Esophagus squamous epithelium (tissue), 5 donors: ENCODE measurements around the gene TRPV3. TPM values are rescaled to one million over a fixed set of nuclear protein-coding genes. Genes with fewer than 3 reads are reported as not detected.

Source experiments
- DNase-seq: peaks from one replicate; lab custom pipeline; 2025; lab: John Stamatoyannopoulos, UW
- H3K27ac ChIP-seq, 4 donors: fragments of 200-600 bp; sonication (generic); one replicate each; pipeline ENCODE4 v1.5.1; 2016 to 2019; ENCODE audit warnings: mild to moderate bottlenecking in 1 of 4
- H3K27me3 ChIP-seq, 4 donors: fragments of 200-600 bp; sonication (generic); 1 replicate in 3 of 4; 2 replicates in 1 of 4; pipeline versions ENCODE4 v1.5.1 to v1.6.0; 2017 to 2021; ENCODE audit warnings: antibody characterized with exemption in 1 of 4
- H3K36me3 ChIP-seq, 3 donors: fragments of 200-600 bp; sonication (generic); one replicate each; pipeline ENCODE4 v1.5.1; 2016 to 2019
- H3K4me1 ChIP-seq, 3 donors: fragments of 200-600 bp; sonication (generic); one replicate each; pipeline ENCODE4 v1.5.1; 2017 to 2019
- H3K4me3 ChIP-seq, 4 donors: fragments of 200-600 bp; sonication (generic); 1 replicate in 3 of 4; 2 replicates in 1 of 4; pipeline ENCODE4 v1.5.1; 2016 to 2019; ENCODE audit warnings: mild to moderate bottlenecking in 2 of 4, moderate library complexity in 1 of 4
- H3K9me3 ChIP-seq, 3 donors: fragments of 200-600 bp; sonication (generic); one replicate each; pipeline ENCODE4 v1.5.1; 2016 to 2019
- CTCF ChIP-seq, 6 experiments: fragments of 450-650 bp in 4 of 6; fragments of 200-600 bp in 2 of 6; sonication (generic) in 2 of 6; IDR thresholded peaks; one replicate each; pipeline ENCODE4 v1.5.1; 2016 to 2019; ENCODE audit warnings: antibody characterized with exemption in 6 of 6, mild to moderate bottlenecking in 4 of 6, moderate library complexity in 4 of 6
- POLR2A ChIP-seq, 4 donors: fragments of 450-650 bp; IDR thresholded peaks; one replicate each; pipeline ENCODE4 v1.6.1; 2017; ENCODE audit warnings: antibody characterized with exemption in 4 of 4, mild to moderate bottlenecking in 4 of 4, moderate library complexity in 3 of 4
- WGBS, 2 donors: methylation state at CpG; one replicate each; pipeline ENCODE4 v1.1.5; 2018; 5-methylcytosine and 5-hydroxymethylcytosine counted together
- intact Hi-C: fragments of 100-400 bp; cut with DNase I; formaldehyde crosslinking; loops from one replicate; pipeline ENCODE4 v1.15.0; 2022
- total RNA-seq, 4 donors: library from RNA; depleted of rRNA; stranded (reverse); fragments of >200 nt; gene quantifications; one replicate each; pipeline ENCODE4 v1.1.0, GENCODE V29; 2016
- donor health status: DM: yes; HTN: yes; CAD: no.

The TRPV3 gene
- total RNA-seq, 4 donors from 2014 or later = 0.76 to 1.8 (median 0.99) TPM; not detected in 1

DNA sequence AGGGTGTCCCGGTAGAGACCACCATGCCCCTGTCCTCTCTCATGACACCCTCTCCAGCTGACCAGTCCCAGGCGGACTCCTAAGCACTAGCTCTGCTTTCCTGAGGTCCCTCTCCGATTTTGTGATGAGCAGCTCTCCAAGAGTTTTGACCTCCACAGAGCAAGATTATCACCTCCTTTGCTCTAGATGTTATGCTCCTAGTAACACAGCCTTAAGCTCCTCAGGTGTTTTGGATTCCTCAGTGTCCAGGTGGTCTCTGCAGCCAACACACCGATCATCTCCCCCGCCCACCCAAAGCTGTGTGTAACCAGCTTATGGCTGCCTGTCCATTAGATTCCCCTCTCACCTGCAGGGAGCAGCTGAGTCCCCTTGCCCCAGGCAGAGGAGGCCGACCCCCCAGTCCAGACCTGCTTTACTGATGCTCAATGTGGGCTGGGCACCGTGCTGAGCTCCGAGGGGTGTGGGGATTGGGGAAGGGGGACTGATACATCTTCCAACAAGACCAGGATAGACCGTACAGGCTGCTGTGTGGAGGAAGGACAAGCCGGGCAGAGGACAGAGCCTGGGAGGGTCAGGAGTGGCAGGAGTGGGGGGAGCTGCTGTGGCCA lies 2.3 kb downstream of the TRPV3 start:
- H3K9me3 ChIP-seq = no peaks in the 10 kb centered on the region
- peaks cover 0 to 45% (median 0%) of the 10 kb centered on the region in 4 donors for H3K27me3 ChIP-seq
- no peak for TF ChIP-seq CTCF (IDR thresholded peaks at IDR 0.05)
- no peak for TF ChIP-seq POLR2A (IDR thresholded peaks at IDR 0.05)
- peaks cover 18 to 29% (median 22%) of the 10 kb centered on the region in 3 donors for H3K4me1 ChIP-seq
- H3K4me3 ChIP-seq = no peak overlapping the region
- no peak overlapping the region for H3K27ac ChIP-seq
- intact Hi-C loops = no loop called here
- no peaks in the 10 kb centered on the region for H3K36me3 ChIP-seq
- 88 to 93% methylated on average over 5 to 7 of the region's 10 CpGs for WGBS, 2 donors
- DNase-seq = no peak

- TF ChIP-seq POLR2A (IDR thresholded peaks at IDR 0.05) (no peak), CTCF (IDR thresholded peaks at IDR 0.05) (no peak)
Observed at GRCh38 chr17:3554440-3554839, 3.2 kb downstream of the TRPV3 start.

GRCh38 chr17:3553419-3554401 lies 3.9 kb downstream of the TRPV3 start:
- peaks cover 13 to 21% (median 16%) of the 10 kb centered on the region in 3 donors for H3K4me1 ChIP-seq
- H3K4me3 ChIP-seq = no peak overlapping the region
- TF ChIP-seq POLR2A (IDR thresholded peaks at IDR 0.05) = no peak
- no peak for TF ChIP-seq CTCF (IDR thresholded peaks at IDR 0.05)
- H3K36me3 ChIP-seq = no peaks in the 10 kb centered on the region
- WGBS, 2 donors = 91% methylated on average over 16 to 18 of the region's 21 CpGs
- intact Hi-C loops = no loop called here
- no peaks in the 10 kb centered on the region for H3K9me3 ChIP-seq
- no peak for DNase-seq
- H3K27me3 ChIP-seq = peaks cover 0 to 40% (median 0%) of the 10 kb centered on the region in 4 donors
- no peak overlapping the region for H3K27ac ChIP-seq

More at GRCh38 chr17:3554440-3554839, 3.2 kb downstream of the TRPV3 start:
- intact Hi-C loops = no loop called here
- H3K9me3 ChIP-seq = no peaks in the 10 kb centered on the region
- DNase-seq = no peak
- H3K4me3 ChIP-seq = no peak overlapping the region
- no peak overlapping the region for H3K27ac ChIP-seq
- WGBS, 2 donors = 92 to 93% methylated on average over 7 to 11 of the region's 13 CpGs
- H3K4me1 ChIP-seq = peaks cover 18 to 29% (median 22%) of the 10 kb centered on the region in 3 donors
- peaks cover 0 to 45% (median 0%) of the 10 kb centered on the region in 4 donors for H3K27me3 ChIP-seq
- no peaks in the 10 kb centered on the region for H3K36me3 ChIP-seq

GRCh38 chr17:3552916-3553315 lies 4.7 kb downstream of the TRPV3 start:
- H3K9me3 ChIP-seq = no peaks in the 10 kb centered on the region
- WGBS, 2 donors = 84 to 92% methylated on average over 7 of the region's 7 CpGs
- intact Hi-C loops = no loop called here

More at GRCh38 chr17:3552916-3553315, 4.7 kb downstream of the TRPV3 start:
- peaks cover 0 to 40% (median 0%) of the 10 kb centered on the region in 4 donors for H3K27me3 ChIP-seq
- no peak overlapping the region for H3K4me3 ChIP-seq
- H3K36me3 ChIP-seq = no peaks in the 10 kb centered on the region
- DNase-seq = no peak
- TF ChIP-seq CTCF (IDR thresholded peaks at IDR 0.05) (no peak), POLR2A (IDR thresholded peaks at IDR 0.05) (no peak)
- no peak overlapping the region for H3K27ac ChIP-seq
- H3K4me1 ChIP-seq = peaks cover 5 to 13% (median 8%) of the 10 kb centered on the region in 3 donors
